ENCODE results near the gene QSOX1. TPM values are rescaled to one million over a fixed set of nuclear protein-coding genes. Genes with fewer than 3 reads are reported as not detected.

The QSOX1 gene
- total and polyA plus RNA-seq, 9 of the 15 experiments (the other 6 are each of a cell fraction or from before 2014, with no cell fraction given) = 4.0 to 53.1 (median 15.0) TPM

- no TSS peak for BruUV-seq (replicated peaks)
- H3K27me3 ChIP-seq (ENCODE audit: control insufficient read depth in 2 of 2, insufficient read depth in 2 of 2, low read length in 2 of 2) = peaks cover 3 to 26% of the 10 kb centered on the region in 2 experiments; a peak in 2 of 5 replicates
- H3K36me3 ChIP-seq (ENCODE audit: control insufficient read depth, insufficient read depth, low read length) = no peaks in the 10 kb centered on the region
- peaks cover 4% of the 10 kb centered on the region; the same call in 1 of the 2 replicates for H4K20me1 ChIP-seq (replicated peaks; ENCODE audit: control insufficient read depth, insufficient read depth, low read length)
- no peaks in the 10 kb centered on the region for H3K79me2 ChIP-seq (ENCODE audit: control insufficient read depth, insufficient read depth, low read length)
- H3K4me3 ChIP-seq = no peak overlapping the region
- no peaks in the 10 kb centered on the region for H3K9me3 ChIP-seq (replicated peaks; ENCODE audit: control insufficient read depth, insufficient read depth, low read depth, low read length)
- CTCF ChIA-PET (ENCODE audit: low intra/inter-chr PET ratio) = no interaction called here
- FAIRE-seq = no peak
- POLR2A ChIA-PET = interaction anchor here (1.0 to 1.4 kb wide), 3 partner anchors 12 to 51 kb away, joined by 3 to 4 read pairs (median 3); no protein-coding TSS in a partner anchor
- no peaks in the 10 kb centered on the region for H3K9me1 ChIP-seq (ENCODE audit: control insufficient read depth, insufficient read depth, low read length)
- H3K4me1 ChIP-seq (replicated peaks in 1 of 2; ENCODE audit: control insufficient read depth in 2 of 2, insufficient read depth in 2 of 2, low read length in 2 of 2) = peaks cover 0 to 7% of the 10 kb centered on the region in 2 experiments; a peak in 2 of 5 replicates
- no peak overlapping the region for H3K9ac ChIP-seq (ENCODE audit: insufficient read depth in 1 of 2, low read depth in 2 of 2, low read length in 2 of 2)
- no peak overlapping the region for H2AFZ ChIP-seq (ENCODE audit: low read depth, low read length)
- 25% methylated on average over 4 of the region's 4 CpGs for WGBS (ENCODE audit: insufficient coverage, low coverage, missing lambda C conversion rate)
- in situ Hi-C loops (cut with MboI) (loop anchor here (5.0 kb wide), 1 partner anchor 60 kb away; no protein-coding TSS in a partner anchor), intact Hi-C loops (cut with micrococcal nuclease) (no loop called here)
- TF ChIP-seq ZNF318 (IDR thresholded peaks at IDR 0.05; ENCODE audit: borderline replicate concordance in 1 of 2, low read depth in 1 of 2) (no peak), ARID1B (IDR thresholded peaks at IDR 0.05) (no peak), ZNF174 (CRISPR knock-in tag; IDR thresholded peaks at IDR 0.05) (no peak), KLF6 (CRISPR knock-in tag; IDR thresholded peaks at IDR 0.05; ENCODE audit: borderline replicate concordance) (no peak), NCOA6 (IDR thresholded peaks at IDR 0.05) (no peak), HDAC8 (tag; IDR thresholded peaks at IDR 0.05) (no peak)
- no peak for DNase-seq (ENCODE audit: extremely low read depth in 1 of 4, low spot score in 3 of 4)
- no peak for ATAC-seq
- H3K27ac ChIP-seq (ENCODE audit: extremely low read depth, low read depth, low read length) = no peak overlapping the region
- no peak overlapping the region for H3K4me2 ChIP-seq (ENCODE audit: insufficient read depth, low read length)
Measured at GRCh38 chr1:180247580-180247979, 92.9 kb downstream of the QSOX1 start.

Data from K562 (cell line).